Prostate gland (tissue), 2 donors: ENCODE data around the gene KREMEN1.

Experiments used
- CTCF ChIP-seq, 4 experiments: fragments of 200-600 bp in 2 of 4; fragments of 450-650 bp in 2 of 4; sonication (generic) in 2 of 4; IDR thresholded peaks; 1 replicate in 3 of 4; 2 replicates in 1 of 4; pipeline ENCODE4 v1.5.1; 2016 to 2019; ENCODE audit warnings: antibody characterized with exemption in 4 of 4, mild to moderate bottlenecking in 2 of 4, moderate library complexity in 2 of 4
- POLR2AphosphoS5 ChIP-seq: sonication (generic); formaldehyde crosslinking; IDR thresholded peaks from one replicate; pipeline ENCODE4 v1.6.1; 2017; ENCODE audit warnings: antibody characterized with exemption

DNA sequence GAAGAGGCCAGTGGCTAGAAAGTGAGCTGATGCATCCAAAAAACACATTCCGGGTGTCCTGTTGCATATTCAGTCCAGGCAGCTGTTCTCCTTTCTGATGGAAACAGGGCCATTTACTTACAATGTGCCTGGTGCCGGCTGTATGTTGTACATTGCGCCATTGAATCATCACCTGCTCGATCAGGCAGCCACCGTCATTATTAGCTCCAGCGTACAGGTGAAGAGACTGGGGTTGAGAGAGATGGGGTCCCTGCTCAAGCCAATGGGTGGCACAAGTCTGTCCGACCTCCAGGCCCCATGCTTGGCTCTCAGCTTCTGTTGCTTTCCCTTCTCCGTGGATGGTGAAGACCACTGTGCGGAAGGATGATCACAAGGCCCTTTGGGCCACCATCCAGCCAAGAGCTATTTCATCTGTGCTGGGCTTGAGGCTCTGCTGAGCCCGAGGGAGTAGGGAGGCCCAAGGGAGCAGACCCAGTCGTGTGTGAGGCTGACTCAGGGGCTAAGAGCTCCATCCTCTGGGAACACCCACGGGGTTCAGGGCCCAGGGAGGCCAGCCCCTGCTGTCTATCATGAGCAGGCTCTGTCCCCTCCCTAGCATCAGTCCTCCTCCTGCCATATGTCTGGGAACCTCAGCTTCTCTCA, 112.1 kb downstream of the KREMEN1 start:
- no peak for TF ChIP-seq CTCF (IDR thresholded peaks at IDR 0.05)
- no peak for TF ChIP-seq POLR2AphosphoS5
